ENCODE results near the gene CDC42EP5.
"Not testable (repeated sequence)": the region's sequence is repeated elsewhere in the genome, so short reads cannot be mapped to it uniquely, and the experiment has no call there.

CDC42EP5 gene

DNA sequence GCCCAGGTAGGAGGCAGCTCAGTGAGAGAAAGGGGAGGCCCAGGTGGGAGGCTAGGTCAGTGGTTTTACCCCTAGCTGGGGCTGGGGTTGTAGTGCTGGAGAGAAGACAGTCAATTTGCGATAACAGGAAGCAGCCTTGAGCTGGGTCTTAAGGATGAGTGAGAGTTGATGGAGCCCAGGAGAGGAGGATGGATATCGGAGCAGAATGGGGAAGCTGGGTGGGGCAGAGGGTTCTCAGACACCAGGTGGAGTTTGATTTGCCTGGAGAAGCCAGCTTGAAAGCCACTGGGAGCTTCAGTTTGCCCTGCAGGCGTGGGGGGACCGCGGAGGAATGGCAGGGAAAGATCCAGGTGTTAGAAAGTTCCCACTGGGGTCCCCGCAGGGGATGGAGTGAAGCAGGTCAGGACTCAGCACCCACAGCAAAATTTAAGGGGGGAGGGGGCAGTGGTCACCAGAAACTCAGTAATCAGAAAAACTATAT lies 836 bp upstream of the CDC42EP5 start:
- H3K4me1 Mint-ChIP-seq (ENCODE audit: low read depth): peaks cover 13% of the 10 kb centered on the region
- H3K27ac Mint-ChIP-seq: no peak overlapping the region
- peaks cover 37% of the 10 kb centered on the region for H3K27me3 Mint-ChIP-seq
- H3K4me3 Mint-ChIP-seq: no peak overlapping the region
- H3K9me3 Mint-ChIP-seq (ENCODE audit: low read depth): no peaks in the 10 kb centered on the region
- H3K36me3 Mint-ChIP-seq: no peaks in the 10 kb centered on the region

DNA sequence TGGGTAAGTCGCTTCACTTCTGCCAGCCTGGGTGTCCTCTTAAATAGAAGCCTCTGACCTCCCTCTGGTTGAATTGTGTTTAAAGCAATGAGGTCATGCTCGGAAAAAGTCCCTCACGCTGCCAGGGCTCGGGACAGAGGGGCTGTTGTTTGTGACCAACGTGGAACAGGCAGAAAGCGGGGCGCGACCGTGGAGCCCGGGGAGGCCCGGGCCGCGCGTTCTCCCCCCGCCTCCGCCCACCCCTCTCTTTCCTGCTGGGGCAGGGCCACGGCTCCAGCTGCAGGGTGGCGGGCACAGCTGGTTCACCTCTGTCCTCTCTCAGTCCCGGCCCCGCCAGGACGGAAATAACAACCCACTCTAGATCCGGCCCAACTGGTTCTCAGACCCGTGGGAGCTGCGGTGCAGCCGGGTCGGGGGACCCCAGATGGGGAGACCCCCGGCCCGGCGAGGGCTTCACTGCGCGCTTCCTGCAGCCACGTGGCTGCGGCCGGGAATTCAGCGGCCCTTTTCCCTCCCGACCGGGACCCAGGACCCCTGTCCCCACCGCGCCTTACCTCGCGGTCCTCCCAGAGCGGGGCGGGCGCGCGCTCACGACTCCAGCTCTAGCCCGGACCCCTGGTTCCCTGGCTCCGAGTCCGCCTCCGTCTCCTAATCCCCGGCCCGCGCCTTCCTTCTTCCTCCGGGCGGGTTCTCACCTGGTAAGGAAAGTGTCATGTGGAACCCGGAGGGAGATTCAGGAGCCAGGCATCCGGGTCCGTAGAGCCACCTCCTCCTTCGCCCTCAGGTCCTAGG lies 1.9 kb downstream of the CDC42EP5 start:
- no peaks in the 10 kb centered on the region for H3K36me3 Mint-ChIP-seq
- H3K27ac Mint-ChIP-seq: no peak overlapping the region
- H3K4me3 Mint-ChIP-seq: peak overlapping the region; percentile 37
- no peaks in the 10 kb centered on the region for H3K9me3 Mint-ChIP-seq (ENCODE audit: low read depth)
- H3K27me3 Mint-ChIP-seq: peaks cover 22% of the 10 kb centered on the region
- peaks cover 14% of the 10 kb centered on the region for H3K4me1 Mint-ChIP-seq (ENCODE audit: low read depth)

DNA sequence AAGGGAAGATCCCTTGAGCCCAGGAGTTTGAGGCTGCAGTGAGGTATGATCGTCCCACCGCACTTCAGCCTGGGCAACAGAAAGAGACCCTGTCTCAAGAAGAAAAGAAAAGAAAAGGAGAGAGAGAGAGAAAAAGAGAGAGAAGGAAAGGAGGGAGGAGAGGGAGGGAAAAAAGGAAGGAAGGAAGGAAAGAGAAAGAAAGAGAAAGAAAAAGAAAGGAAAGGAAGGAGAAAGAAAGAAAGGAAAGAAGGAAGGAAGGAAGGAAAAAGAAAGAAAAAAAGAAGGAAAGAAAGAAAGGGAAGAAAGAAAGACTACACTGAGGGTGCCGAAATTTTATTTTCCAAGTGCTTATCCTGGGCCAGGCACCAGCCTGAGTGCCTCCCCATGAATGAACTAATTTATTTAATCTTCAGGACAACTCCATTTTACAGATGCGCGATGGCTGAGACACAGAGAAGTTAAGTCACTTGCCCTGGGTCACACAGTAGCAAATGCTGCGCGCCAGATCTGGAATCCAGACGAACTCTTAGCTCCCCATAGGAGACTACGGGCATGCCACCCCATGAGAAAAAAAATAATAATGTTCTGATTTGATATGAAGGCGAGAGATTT lies 2.7 kb downstream of the CDC42EP5 start:
- no peaks in the 10 kb centered on the region for H3K36me3 Mint-ChIP-seq
- H3K4me1 Mint-ChIP-seq (ENCODE audit: low read depth): peaks cover 14% of the 10 kb centered on the region
- no peak overlapping the region for H3K27ac Mint-ChIP-seq
- H3K27me3 Mint-ChIP-seq: peaks cover 22% of the 10 kb centered on the region
- H3K4me3 Mint-ChIP-seq: peak overlapping the region; percentile 37
- H3K9me3 Mint-ChIP-seq (ENCODE audit: low read depth): no peaks in the 10 kb centered on the region

DNA sequence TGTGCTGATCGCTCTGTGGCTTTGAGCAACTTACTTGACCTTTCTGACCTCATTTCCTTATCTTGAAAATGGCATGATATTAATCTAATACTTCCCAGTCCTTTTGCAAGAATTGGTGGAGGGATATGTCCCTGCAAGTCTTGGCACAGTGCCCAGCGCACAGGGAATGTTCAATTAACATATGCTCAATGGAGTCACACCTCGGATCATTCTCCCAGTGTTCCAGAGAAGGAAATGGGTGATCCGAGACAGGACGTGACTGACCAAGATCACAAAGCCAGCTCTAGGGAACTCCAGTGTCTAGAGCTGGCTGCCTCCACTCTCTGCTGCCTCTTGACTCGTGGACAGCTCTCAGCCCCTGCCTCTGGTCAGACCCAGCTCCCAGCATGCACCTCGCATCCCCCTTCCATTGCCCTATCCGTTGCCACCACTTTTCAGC lies 3.6 kb downstream of the CDC42EP5 start:
- Mint-ChIP-seq H3K27me3 (peaks cover 17% of the 10 kb centered on the region), H3K4me3 (no peak overlapping the region), H3K4me1 (ENCODE audit: low read depth) (peaks cover 16% of the 10 kb centered on the region), H3K9me3 (ENCODE audit: low read depth) (no peaks in the 10 kb centered on the region), H3K27ac (no peak overlapping the region), H3K36me3 (no peaks in the 10 kb centered on the region)

DNA sequence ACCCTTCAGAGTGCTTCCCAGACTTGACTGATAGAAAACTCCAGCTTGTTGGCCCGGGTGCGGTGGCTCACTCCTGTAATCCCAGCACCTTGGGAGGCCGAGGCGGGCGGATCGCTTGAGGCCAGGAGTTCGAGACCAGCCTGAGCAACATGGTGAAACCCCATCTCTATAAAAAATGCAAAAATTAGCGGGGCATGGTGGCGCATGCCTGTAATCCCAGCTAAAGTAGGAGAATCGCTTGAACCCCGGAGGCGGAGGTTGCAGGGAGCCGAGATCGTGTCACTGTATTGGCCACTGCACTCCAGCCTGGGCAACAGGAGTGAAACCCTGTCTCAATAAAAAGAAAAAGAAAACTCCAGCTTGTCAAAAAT lies 7.0 kb downstream of the CDC42EP5 start:
- Mint-ChIP-seq H3K4me1 (ENCODE audit: low read depth) (peaks cover 26% of the 10 kb centered on the region), H3K4me3 (peak overlapping the region; percentile 57), H3K27me3 (peaks cover 13% of the 10 kb centered on the region)
- H3K36me3 Mint-ChIP-seq; H3K27ac Mint-ChIP-seq; H3K9me3 Mint-ChIP-seq (ENCODE audit: low read depth): not testable (repeated sequence)

DNA sequence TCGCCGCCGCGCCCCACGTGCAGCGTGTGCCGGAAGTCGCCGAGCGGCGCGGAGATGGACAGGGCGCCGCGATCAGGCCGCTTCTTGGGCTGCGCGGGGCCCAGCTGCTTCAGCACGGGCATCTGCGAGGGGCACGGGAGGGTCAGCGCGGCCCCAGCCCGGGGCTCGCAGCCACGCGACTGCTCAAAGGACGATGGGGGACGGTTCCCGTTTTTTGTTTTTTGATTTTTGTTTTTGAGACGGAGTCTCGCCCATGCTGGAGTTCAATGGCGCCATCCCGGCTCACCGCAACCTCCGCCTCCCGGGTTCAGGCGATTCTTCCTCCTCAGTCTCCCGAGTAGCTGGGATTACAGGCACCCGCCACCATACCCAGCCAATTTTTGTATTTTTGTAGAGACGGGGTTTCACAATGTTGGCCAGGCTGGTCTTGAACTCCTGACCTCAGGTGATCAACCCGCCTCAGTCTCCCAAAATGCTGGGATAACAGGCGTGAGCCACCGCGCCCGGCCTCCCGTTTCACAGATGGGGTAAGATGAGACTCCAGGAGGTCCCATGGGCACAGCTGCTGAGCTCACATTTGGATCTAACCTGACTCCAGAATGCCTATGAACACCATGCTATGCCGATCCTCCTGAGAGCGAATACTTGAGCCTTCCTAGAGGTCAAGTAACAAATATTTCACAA lies 7.5 kb downstream of the CDC42EP5 start:
- peaks cover 11% of the 10 kb centered on the region for H3K27me3 Mint-ChIP-seq
- H3K9me3 Mint-ChIP-seq (ENCODE audit: low read depth): no peaks in the 10 kb centered on the region
- H3K4me1 Mint-ChIP-seq (ENCODE audit: low read depth): peaks cover 22% of the 10 kb centered on the region
- no peaks in the 10 kb centered on the region for H3K36me3 Mint-ChIP-seq
- H3K27ac Mint-ChIP-seq: peak overlapping the region; percentile 46
- peak overlapping the region; percentile 57 for H3K4me3 Mint-ChIP-seq

DNA sequence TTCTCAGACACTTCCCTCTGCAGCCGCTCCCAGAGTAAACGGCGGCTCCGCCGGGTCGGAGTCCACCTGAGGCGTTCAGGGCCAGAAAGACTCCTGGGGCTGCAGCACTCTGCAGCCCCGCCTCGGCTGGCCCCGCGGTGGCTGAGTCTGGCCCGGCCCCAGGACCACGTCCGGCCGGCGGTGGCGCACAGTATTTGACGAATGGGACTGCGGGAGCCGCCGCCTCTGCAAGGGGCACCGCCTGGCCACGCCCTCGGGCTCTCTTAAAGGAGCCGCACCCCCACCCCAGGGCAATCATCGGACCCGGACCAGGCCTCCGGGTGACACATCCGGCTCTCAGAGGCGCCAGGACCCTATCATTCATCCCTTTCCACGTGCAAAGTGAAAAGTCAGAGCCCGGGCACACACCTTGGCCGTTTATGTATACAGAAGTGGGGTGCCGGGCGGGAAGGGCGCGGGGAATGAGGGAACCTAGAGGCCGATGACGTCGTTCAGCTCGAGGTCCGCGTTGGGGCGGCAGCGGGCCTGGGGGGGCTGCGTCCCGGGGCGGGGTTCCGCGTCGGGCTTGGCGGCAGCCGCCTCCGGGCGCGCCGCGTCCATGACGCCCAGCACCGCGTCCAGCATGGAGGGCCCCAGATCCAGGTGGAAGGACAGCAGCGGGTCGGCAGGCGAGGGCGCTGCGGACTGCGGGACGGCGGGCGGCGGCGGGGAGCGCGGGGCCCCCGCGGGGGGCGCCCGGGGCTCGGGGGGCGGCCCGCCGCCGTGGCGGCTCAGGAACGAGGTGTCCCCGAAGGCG lies 8.3 kb downstream of the CDC42EP5 start:
- peak overlapping the region; percentile 88 for H3K4me3 Mint-ChIP-seq
- H3K36me3 Mint-ChIP-seq: no peaks in the 10 kb centered on the region
- H3K27me3 Mint-ChIP-seq: peaks cover 4% of the 10 kb centered on the region
- H3K27ac Mint-ChIP-seq: no peak overlapping the region
- H3K4me1 Mint-ChIP-seq (ENCODE audit: low read depth): peaks cover 19% of the 10 kb centered on the region
- H3K9me3 Mint-ChIP-seq (ENCODE audit: low read depth): no peaks in the 10 kb centered on the region

DNA sequence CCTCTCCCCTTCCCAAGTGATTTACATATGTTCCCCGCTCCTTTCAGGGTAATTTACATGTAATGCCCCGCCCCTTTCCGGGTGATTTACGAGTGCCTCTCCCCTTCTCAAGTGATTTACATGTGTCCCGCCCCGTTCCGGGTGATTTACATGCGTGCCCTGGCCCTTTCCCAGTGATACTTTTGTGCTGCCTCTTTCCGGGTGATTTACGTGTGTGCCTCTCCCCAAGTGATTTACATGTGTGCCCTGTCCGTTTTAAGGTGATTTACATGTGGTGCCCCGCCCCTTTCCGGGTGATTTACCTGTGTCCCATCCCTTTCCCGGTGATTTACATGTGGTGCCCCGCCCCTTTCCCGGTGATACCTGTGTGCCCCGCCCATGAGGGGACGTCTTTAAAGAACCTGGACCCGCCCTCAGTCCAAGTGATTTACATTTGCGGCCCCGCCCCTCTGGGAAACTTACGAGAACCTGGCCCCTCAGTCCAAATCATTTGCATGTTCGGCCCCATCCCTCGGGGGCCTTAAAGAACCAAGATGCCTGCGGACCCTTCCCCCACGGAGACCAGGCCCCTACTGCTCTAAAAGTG lies 9.0 kb downstream of the CDC42EP5 start:
- Mint-ChIP-seq H3K4me3 (peak overlapping the region; percentile 88), H3K4me1 (ENCODE audit: low read depth) (peaks cover 22% of the 10 kb centered on the region), H3K9me3 (ENCODE audit: low read depth) (no peaks in the 10 kb centered on the region), H3K27ac (peak overlapping the region; percentile 92), H3K27me3 (no peaks in the 10 kb centered on the region), H3K36me3 (no peaks in the 10 kb centered on the region)

DNA sequence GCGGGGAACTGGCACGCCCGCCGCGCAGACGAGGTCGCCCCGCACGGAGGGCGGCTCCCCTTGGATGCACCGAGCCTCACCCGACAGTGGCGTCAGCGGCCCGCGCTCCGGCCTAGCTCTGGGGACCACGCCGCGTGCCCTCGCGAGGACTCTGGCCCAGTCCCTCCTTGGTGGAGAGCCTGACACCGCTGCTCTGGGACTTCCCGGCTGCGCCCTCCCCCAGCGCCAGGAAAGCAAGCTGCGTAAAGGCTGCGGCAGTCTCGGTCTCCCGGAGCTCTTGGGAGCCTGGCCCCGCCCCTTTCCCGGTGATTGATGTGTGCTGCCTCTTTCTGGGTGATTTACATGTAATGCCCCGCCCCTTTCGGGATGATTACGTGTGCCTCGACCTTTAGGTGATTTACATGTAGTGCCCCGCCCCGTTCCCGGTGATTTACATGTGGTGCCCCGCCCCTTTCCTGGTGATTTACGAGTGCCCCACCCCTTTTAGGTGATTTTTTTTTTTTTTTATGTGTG lies 9.5 kb downstream of the CDC42EP5 start, which contains the start of gene LENG9:
TSS of gene LENG9 (minus strand) at position 248 of the 513 bp plus-strand sequence. CDS start 252 bp downstream, outside the sequence.
- Mint-ChIP-seq H3K27me3 (no peaks in the 10 kb centered on the region), H3K27ac (peak within 1 kb of the TSS; percentile 92), H3K4me3 (peak within 1 kb of the TSS; percentile 88), H3K9me3 (ENCODE audit: low read depth) (no peaks in the 10 kb centered on the region), H3K4me1 (ENCODE audit: low read depth) (peaks cover 28% of the 10 kb centered on the region), H3K36me3 (no peaks in the 10 kb centered on the region)

DNA sequence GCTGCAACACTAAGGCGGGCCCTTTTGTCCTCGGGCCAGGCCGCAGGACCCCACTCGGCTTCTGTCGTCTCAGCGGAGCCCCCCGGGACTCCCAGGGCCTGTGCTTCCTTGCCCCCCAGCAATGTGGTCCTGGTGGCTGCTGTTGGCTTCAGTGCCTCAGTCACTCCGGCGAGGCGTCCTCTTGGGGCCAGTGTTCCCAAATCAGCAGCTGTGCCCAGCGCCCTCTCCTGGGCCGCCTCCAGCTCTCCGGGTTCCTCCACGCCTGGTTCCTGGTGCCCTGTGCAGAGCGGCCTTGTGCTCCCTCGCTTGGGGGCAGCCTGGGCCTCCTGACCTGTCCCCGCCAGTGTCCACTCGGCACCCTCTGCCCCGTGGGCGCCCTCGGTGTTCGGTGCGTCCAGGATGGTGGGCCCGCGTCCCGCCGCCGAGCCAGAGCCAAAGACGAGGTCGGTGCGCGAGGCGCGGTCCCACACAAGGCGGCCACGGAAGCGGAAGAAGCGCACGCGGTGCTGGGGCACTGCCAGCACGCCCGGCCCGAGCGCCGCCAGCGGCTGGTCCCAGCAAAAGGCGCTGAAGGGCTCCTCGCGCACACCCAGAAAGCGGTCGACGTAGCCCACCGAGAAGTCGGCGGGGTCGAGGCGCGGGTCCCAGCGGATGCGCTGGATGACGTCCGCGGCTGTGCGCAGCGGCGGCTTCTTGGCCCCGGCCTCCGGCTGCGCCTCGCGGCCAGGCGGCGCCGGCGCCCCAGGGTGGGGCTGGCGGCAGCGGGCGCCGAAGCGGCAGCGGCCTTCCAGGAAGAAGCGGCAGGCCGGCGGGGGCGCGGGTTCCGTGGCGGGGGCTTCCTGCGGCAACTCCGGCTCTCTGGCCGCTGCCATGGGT lies 10.2 kb downstream of the CDC42EP5 start:
- Mint-ChIP-seq H3K36me3 (no peaks in the 10 kb centered on the region), H3K9me3 (ENCODE audit: low read depth) (no peaks in the 10 kb centered on the region), H3K27ac (peak overlapping the region; percentile 72), H3K4me1 (ENCODE audit: low read depth) (peaks cover 33% of the 10 kb centered on the region), H3K4me3 (peak overlapping the region; percentile 69), H3K27me3 (no peaks in the 10 kb centered on the region)

DNA sequence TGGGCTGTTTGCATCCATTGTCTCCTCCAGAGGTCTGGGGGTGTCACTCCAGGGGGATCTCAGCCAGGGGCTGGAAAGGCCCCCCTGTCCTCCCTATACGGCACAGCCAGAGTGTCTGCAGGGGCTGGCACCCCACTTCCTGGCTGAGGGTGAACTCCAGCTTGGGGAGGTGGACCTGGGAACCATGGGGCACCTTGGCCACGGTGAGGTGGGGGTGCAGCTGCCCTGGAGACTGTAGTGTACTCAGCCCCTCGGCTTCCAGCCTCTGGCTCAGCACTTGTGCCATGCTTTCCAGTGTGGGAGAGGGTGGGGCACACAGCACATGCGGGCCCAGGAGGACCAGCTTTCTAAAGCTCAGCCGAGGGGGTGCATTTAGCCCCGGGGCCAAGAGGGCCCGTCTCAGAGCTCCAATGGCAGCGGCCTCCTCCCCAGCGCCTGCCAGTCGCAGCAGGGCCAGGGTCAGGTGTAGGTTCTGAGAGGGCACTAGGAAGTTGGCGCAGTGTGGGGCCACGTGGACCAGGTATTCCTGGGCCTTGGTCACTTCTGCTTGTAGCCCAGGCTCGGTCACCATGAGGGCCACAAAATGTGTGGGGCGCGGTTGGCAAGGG lies 10.9 kb downstream of the CDC42EP5 start:
- Mint-ChIP-seq H3K27ac (peak overlapping the region; percentile 22), H3K4me3 (peak overlapping the region; percentile 69), H3K9me3 (ENCODE audit: low read depth) (no peaks in the 10 kb centered on the region), H3K27me3 (no peaks in the 10 kb centered on the region), H3K4me1 (ENCODE audit: low read depth) (peaks cover 33% of the 10 kb centered on the region), H3K36me3 (no peaks in the 10 kb centered on the region)

DNA sequence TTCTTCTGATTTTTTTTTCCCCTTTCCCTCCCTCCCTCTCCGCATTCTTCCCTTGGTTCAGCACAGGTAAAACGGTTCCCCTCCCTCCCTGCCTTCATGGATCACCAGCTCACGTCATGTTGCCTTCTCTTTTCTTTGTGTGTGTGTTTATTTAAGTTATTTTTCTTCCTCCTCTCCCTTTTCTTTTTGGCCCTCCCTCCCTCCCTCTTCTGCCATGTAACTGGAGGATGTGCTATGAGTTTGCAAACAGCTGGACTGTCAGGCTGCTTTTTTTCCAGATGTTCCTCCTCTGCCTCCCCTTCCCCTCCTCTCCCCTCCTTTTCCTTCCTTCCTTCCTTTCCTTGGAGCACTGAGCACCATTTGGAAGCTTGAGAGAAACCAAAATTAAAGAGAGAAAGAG lies 11.5 kb downstream of the CDC42EP5 start:
- no peaks in the 10 kb centered on the region for H3K36me3 Mint-ChIP-seq

DNA sequence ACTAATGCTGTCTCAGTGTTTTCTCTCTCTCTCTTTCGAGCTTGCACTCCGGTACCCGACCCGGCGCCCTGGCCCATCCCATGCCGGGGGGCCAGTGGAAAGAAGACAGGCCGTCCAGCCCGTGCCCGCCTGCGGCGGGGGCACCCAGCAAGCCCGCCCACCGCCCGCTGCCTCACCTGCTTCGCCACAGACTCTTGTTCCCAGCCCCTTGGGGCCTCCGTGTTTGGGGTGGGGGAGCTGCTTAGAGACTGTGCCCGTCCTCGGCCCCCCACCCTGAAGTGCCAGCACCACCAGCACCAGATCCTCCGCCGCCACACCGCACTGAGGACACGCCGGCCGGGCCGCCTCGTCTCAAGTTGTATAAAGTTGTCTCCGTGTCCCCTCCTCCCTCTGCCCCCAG lies 11.9 kb downstream of the CDC42EP5 start:
- H3K4me3 Mint-ChIP-seq: peak overlapping the region; percentile 47
- H3K27ac Mint-ChIP-seq: peak overlapping the region; percentile 10
- H3K4me1 Mint-ChIP-seq (ENCODE audit: low read depth): peaks cover 32% of the 10 kb centered on the region
- H3K27me3 Mint-ChIP-seq: no peaks in the 10 kb centered on the region
- H3K36me3 Mint-ChIP-seq: no peaks in the 10 kb centered on the region
- no peaks in the 10 kb centered on the region for H3K9me3 Mint-ChIP-seq (ENCODE audit: low read depth)

More for the DNA sequence above, 11.5 kb downstream of the CDC42EP5 start:
- Mint-ChIP-seq H3K4me1 (ENCODE audit: low read depth) (peaks cover 33% of the 10 kb centered on the region), H3K9me3 (ENCODE audit: low read depth) (no peaks in the 10 kb centered on the region), H3K4me3 (peak overlapping the region; percentile 69), H3K27me3 (no peaks in the 10 kb centered on the region), H3K27ac (peak overlapping the region; percentile 22)

All from activated naive CD8-positive, alpha-beta T cell (primary cell).